Measurements from ENCODE around the gene CTIF. TPM values are rescaled to one million over a fixed set of nuclear protein-coding genes. Genes with fewer than 3 reads are reported as not detected.

CTIF gene
- total RNA-seq, 2 experiments from 2014 or later = 0.06 to 0.38 TPM

DNA sequence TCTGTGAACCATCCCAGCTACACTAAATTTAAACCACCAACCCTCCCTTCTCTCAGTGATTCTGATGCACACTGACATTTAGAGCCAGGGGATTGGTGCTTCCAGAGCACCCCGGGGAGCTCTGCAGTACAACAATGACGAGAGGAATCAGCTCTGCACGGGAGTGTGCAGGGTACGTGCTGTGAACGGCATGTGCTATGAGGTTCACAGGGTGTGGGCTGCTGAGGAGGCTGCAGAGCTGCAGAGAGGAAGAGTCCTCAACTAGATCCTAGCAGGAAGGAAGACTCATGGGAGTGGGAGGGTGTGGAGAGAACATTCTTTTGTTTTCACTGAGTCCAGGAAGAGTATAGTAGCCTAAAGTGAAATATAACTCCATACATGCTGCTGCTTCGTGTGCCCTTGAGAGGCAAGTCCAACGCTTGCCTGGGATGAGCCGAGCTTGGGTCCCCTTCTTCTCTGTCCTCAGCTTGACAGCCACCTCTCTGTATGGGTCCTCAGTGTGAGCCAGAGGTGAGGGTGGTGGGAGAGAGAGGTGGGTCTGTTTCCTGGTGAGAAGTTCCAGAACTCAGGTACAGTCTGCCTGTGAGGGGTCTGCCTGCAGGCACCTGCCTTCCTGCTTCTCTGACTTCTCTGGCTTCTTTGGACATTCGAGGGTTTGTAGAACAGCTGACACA is 118.8 kb downstream of the CTIF start:
- no peak for DNase-seq (ENCODE audit: low spot score)
- Histone ChIP-seq H3K9me2 (ENCODE audit: insufficient read depth, low read length) (no peaks in the 10 kb centered on the region), H3K27ac (ENCODE audit: low read depth, low read length, poor library complexity, severe bottlenecking) (no peak overlapping the region), H3K36me3 (ENCODE audit: insufficient read depth, low read length) (no peaks in the 10 kb centered on the region), H4K20me1 (ENCODE audit: insufficient read depth, low read length) (no peaks in the 10 kb centered on the region), H3K4me2 (ENCODE audit: low read length) (no peak overlapping the region), H3K4me3 (ENCODE audit: low read depth, low read length, poor library complexity, severe bottlenecking) (no peak overlapping the region), H3K9me3 (ENCODE audit: low read length) (no peaks in the 10 kb centered on the region), H2AFZ (ENCODE audit: low read length) (no peak overlapping the region), H3K4me1 (ENCODE audit: insufficient read depth, low read length, poor library complexity, severe bottlenecking) (no peaks in the 10 kb centered on the region), H3K79me2 (ENCODE audit: insufficient read depth, low read depth, low read length) (no peaks in the 10 kb centered on the region)
- TF ChIP-seq CTCF (conservative IDR thresholded peaks at IDR 0.05; ENCODE audit: low read length) (no peak), EZH2phosphoT487 (IDR thresholded peaks at IDR 0.05; ENCODE audit: borderline replicate concordance, low read depth, low read length) (no peak)
- intact Hi-C loops (cut with micrococcal nuclease; ENCODE audit: unreplicated experiment) = no loop called here
- ChIA-PET POLR2A (no interaction called here), CTCF (ENCODE audit: unreplicated experiment) (no interaction called here)
- BruUV-seq (replicated peaks) = no TSS peak

DNA sequence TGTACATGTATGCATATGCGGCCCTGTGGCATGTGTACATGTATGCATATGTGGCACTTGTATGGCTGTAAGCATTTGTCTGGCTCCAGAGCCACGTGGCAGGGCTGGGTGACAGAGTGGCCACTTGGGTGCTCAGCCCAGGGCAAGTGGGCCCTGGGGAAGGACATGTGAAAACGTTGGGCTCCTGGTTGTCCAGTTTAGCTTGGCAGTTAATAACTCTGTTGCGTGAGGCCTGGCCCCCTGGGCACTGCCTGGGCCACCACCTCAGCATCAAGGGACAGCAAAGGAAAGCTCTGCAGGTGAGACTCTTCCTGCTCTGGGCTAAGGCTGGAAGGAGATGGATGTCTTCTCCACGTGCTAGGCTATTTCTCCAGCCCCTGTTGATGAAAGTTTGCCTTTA is 119.9 kb downstream of the CTIF start:
- H3K4me3 ChIP-seq (ENCODE audit: low read depth, low read length, poor library complexity, severe bottlenecking) = no peak overlapping the region
- no peaks in the 10 kb centered on the region for H4K20me1 ChIP-seq (ENCODE audit: insufficient read depth, low read length)
- no TSS peak for BruUV-seq (replicated peaks)
- intact Hi-C loops (cut with micrococcal nuclease; ENCODE audit: unreplicated experiment) = no loop called here
- no peak overlapping the region for H3K4me2 ChIP-seq (ENCODE audit: low read length)
- no peak for DNase-seq (ENCODE audit: low spot score)
- ChIA-PET POLR2A (no interaction called here), CTCF (ENCODE audit: unreplicated experiment) (no interaction called here)
- H2AFZ ChIP-seq (ENCODE audit: low read length) = no peak overlapping the region
- no peaks in the 10 kb centered on the region for H3K4me1 ChIP-seq (ENCODE audit: insufficient read depth, low read length, poor library complexity, severe bottlenecking)
- H3K27ac ChIP-seq (ENCODE audit: low read depth, low read length, poor library complexity, severe bottlenecking) = no peak overlapping the region
- H3K36me3 ChIP-seq (ENCODE audit: insufficient read depth, low read length) = no peaks in the 10 kb centered on the region
- no peaks in the 10 kb centered on the region for H3K9me2 ChIP-seq (ENCODE audit: insufficient read depth, low read length)
- H3K79me2 ChIP-seq (ENCODE audit: insufficient read depth, low read depth, low read length) = no peaks in the 10 kb centered on the region
- H3K9me3 ChIP-seq (ENCODE audit: low read length) = no peaks in the 10 kb centered on the region
- TF ChIP-seq CTCF (conservative IDR thresholded peaks at IDR 0.05; ENCODE audit: low read length) = no peak

GRCh38 chr18:48659188-48660009 is 120.6 kb downstream of the CTIF start:
- BruUV-seq (replicated peaks) = no TSS peak
- Histone ChIP-seq H3K4me1 (ENCODE audit: insufficient read depth, low read length, poor library complexity, severe bottlenecking) (no peaks in the 10 kb centered on the region), H3K4me3 (ENCODE audit: low read depth, low read length, poor library complexity, severe bottlenecking) (no peak overlapping the region), H2AFZ (ENCODE audit: low read length) (no peak overlapping the region), H3K79me2 (ENCODE audit: insufficient read depth, low read depth, low read length) (no peaks in the 10 kb centered on the region), H4K20me1 (ENCODE audit: insufficient read depth, low read length) (no peaks in the 10 kb centered on the region), H3K9me3 (ENCODE audit: low read length) (no peaks in the 10 kb centered on the region), H3K27ac (ENCODE audit: low read depth, low read length, poor library complexity, severe bottlenecking) (no peak overlapping the region), H3K36me3 (ENCODE audit: insufficient read depth, low read length) (no peaks in the 10 kb centered on the region), H3K9me2 (ENCODE audit: insufficient read depth, low read length) (no peaks in the 10 kb centered on the region), H3K4me2 (ENCODE audit: low read length) (no peak overlapping the region)
- TF ChIP-seq EZH2phosphoT487 (IDR thresholded peaks at IDR 0.05; ENCODE audit: borderline replicate concordance, low read depth, low read length) (no peak), CTCF (conservative IDR thresholded peaks at IDR 0.05; ENCODE audit: low read length) (no peak)
- CTCF ChIA-PET (ENCODE audit: unreplicated experiment) = no interaction called here
- DNase-seq (ENCODE audit: low spot score) = no peak
- POLR2A ChIA-PET = no interaction called here
- intact Hi-C loops (cut with micrococcal nuclease; ENCODE audit: unreplicated experiment) = no loop called here

Data from OCI-LY7 (cell line).